Upper lobe of left lung (tissue), 6 donors: ENCODE data around the gene PGM1. TPM values are rescaled to one million over a fixed set of nuclear protein-coding genes. Genes with fewer than 3 reads are reported as not detected.

Experiments used
- ATAC-seq, 2 donors: fragments of 200-7000 bp; cut with Tn5 transposase; one replicate each; pipeline ENCODE4 v1.9.1; 2022; ENCODE audit warnings: mild to moderate bottlenecking in 2 of 2, moderate library complexity in 2 of 2; ENCODE audit not compliant: low FRiP score in 2 of 2
- DNase-seq, 2 donors: peaks; one replicate each; pipeline ENCODE4 v3.0.0-alpha.2; 2019 to 2020
- H3K27ac ChIP-seq, 4 donors: fragments of 200-600 bp; sonication (generic); one replicate each; pipeline ENCODE4 v1.5.1; 2016 to 2019
- H3K27me3 ChIP-seq, 4 donors: fragments of 200-600 bp; sonication (generic); one replicate each; pipeline ENCODE4 v1.5.1; 2017 to 2019
- H3K36me3 ChIP-seq, 4 donors: fragments of 200-600 bp; sonication (generic); one replicate each; pipeline ENCODE4 v1.5.1; 2016 to 2019
- H3K4me1 ChIP-seq, 4 donors: fragments of 200-600 bp; sonication (generic); one replicate each; pipeline ENCODE4 v1.5.1; 2018 to 2019
- H3K4me3 ChIP-seq, 4 donors: fragments of 200-600 bp; sonication (generic); one replicate each; pipeline ENCODE4 v1.5.1; 2017 to 2019; ENCODE audit warnings: mild to moderate bottlenecking in 2 of 4, moderate library complexity in 1 of 4
- H3K9me3 ChIP-seq, 4 donors: fragments of 200-600 bp; sonication (generic); one replicate each; pipeline ENCODE4 v1.5.1; 2018 to 2019
- CTCF ChIP-seq, 6 experiments: fragments of 450-650 bp in 4 of 6; fragments of 200-600 bp in 2 of 6; sonication (generic) in 2 of 6; IDR thresholded peaks; one replicate each; pipeline ENCODE4 v1.5.1; 2016 to 2019; ENCODE audit warnings: antibody characterized with exemption in 6 of 6
- EP300 ChIP-seq, 4 donors: sonication (generic); formaldehyde crosslinking; IDR thresholded peaks; one replicate each; pipeline ENCODE4 v1.5.1; 2017; ENCODE audit warnings: antibody characterized with exemption in 4 of 4, control low read depth in 2 of 4
- POLR2A ChIP-seq, 4 donors: fragments of 450-650 bp; IDR thresholded peaks; one replicate each; pipeline ENCODE4 v1.5.1; 2016 to 2017; ENCODE audit warnings: antibody characterized with exemption in 4 of 4, mild to moderate bottlenecking in 2 of 4
- POLR2AphosphoS5 ChIP-seq, 2 donors: sonication (generic); formaldehyde crosslinking; IDR thresholded peaks; one replicate each; pipeline ENCODE4 v1.5.1; 2017; ENCODE audit warnings: antibody characterized with exemption in 2 of 2
- WGBS, 2 donors: methylation state at CpG; one replicate each; pipeline ENCODE4 v1.1.5; 2017 to 2018; 5-methylcytosine and 5-hydroxymethylcytosine counted together
- total RNA-seq, 6 donors: library from RNA; depleted of rRNA in 4 of 6; stranded (reverse); fragments of >200 nt in 4 of 6; gene quantifications; one replicate each; pipeline versions ENCODE4 v1.1.0 to v1.2.1, GENCODE V29; 2016 to 2021
- donor health status: DM: no; HTN: no; CAD: no; lungs with moderate emphysema.
- donor health status: DM: no; HTN: yes; CAD: no; lungs with severe emphysema.

PGM1 gene
- total RNA-seq, 6 donors from 2014 or later: 25.1 to 101 (median 61.3) TPM

GRCh38 chr1:63665410-63665809, 72.2 kb downstream of the PGM1 start:
- no peak overlapping the region for H3K4me3 ChIP-seq
- no peak overlapping the region for H3K27ac ChIP-seq
- no peaks in the 10 kb centered on the region for H3K36me3 ChIP-seq
- peaks cover 0 to 4% (median 0%) of the 10 kb centered on the region in 4 donors for H3K9me3 ChIP-seq
- WGBS, 2 donors: 87 to 98% methylated on average over 3 of the region's 3 CpGs
- H3K4me1 ChIP-seq: no peaks in the 10 kb centered on the region
- no peaks in the 10 kb centered on the region for H3K27me3 ChIP-seq
- ATAC-seq (no peak), DNase-seq (no peak)
- TF ChIP-seq EP300 (IDR thresholded peaks at IDR 0.05) (no peak), POLR2AphosphoS5 (IDR thresholded peaks at IDR 0.05) (no peak)

GRCh38 chr1:63665824-63666223, 72.6 kb downstream of the PGM1 start:
- H3K27ac ChIP-seq: no peak overlapping the region
- H3K9me3 ChIP-seq: peaks cover 0 to 4% (median 0%) of the 10 kb centered on the region in 4 donors
- no peaks in the 10 kb centered on the region for H3K36me3 ChIP-seq
- no peak overlapping the region for H3K4me3 ChIP-seq
- no peak for TF ChIP-seq POLR2AphosphoS5 (IDR thresholded peaks at IDR 0.05)
- TF ChIP-seq CTCF (IDR thresholded peaks at IDR 0.05): no peak
- TF ChIP-seq EP300 (IDR thresholded peaks at IDR 0.05): no peak
- no peak for TF ChIP-seq POLR2A (IDR thresholded peaks at IDR 0.05)
- 60 to 61% methylated on average over 3 of the region's 3 CpGs for WGBS, 2 donors
- H3K27me3 ChIP-seq: no peaks in the 10 kb centered on the region
- ATAC-seq (no peak), DNase-seq (no peak)
- no peaks in the 10 kb centered on the region for H3K4me1 ChIP-seq

- DNase-seq: no peak
- no peak overlapping the region for H3K4me3 ChIP-seq
- ATAC-seq: no peak
- TF ChIP-seq EP300 (IDR thresholded peaks at IDR 0.05): no peak
- no peak for TF ChIP-seq CTCF (IDR thresholded peaks at IDR 0.05)
- no peak for TF ChIP-seq POLR2A (IDR thresholded peaks at IDR 0.05)
- no peak for TF ChIP-seq POLR2AphosphoS5 (IDR thresholded peaks at IDR 0.05)
- H3K9me3 ChIP-seq: peaks cover 0 to 4% (median 0%) of the 10 kb centered on the region in 4 donors
- H3K27me3 ChIP-seq: no peaks in the 10 kb centered on the region
- WGBS, 2 donors: 50 to 89% methylated on average over 1 to 2 of the region's 2 CpGs
- no peak overlapping the region for H3K27ac ChIP-seq
- H3K36me3 ChIP-seq: no peaks in the 10 kb centered on the region
- H3K4me1 ChIP-seq: no peaks in the 10 kb centered on the region
These were observed 75.1 kb downstream of the PGM1 start for GRCh38 chr1:63668298-63668697.

GRCh38 chr1:63669151-63669961, 76.1 kb downstream of the PGM1 start:
- WGBS, 2 donors: 74 to 85% methylated on average over 7 to 15 of the region's 15 CpGs
- Histone ChIP-seq H3K27ac (no peak overlapping the region), H3K4me1 (no peaks in the 10 kb centered on the region), H3K4me3 (no peak overlapping the region), H3K9me3 (peaks cover 0 to 4% (median 0%) of the 10 kb centered on the region in 4 donors), H3K36me3 (no peaks in the 10 kb centered on the region), H3K27me3 (no peaks in the 10 kb centered on the region)
- no peak for ATAC-seq
- DNase-seq: peak in 1 of 2 donors; percentile 23
- TF ChIP-seq EP300 (IDR thresholded peaks at IDR 0.05) (no peak), CTCF (IDR thresholded peaks at IDR 0.05) (no peak), POLR2AphosphoS5 (IDR thresholded peaks at IDR 0.05) (no peak), POLR2A (IDR thresholded peaks at IDR 0.05) (no peak)

GRCh38 chr1:63670164-63670563, 77.0 kb downstream of the PGM1 start:
- H3K4me1 ChIP-seq: peaks cover 0 to 4% (median 0%) of the 10 kb centered on the region in 4 donors
- TF ChIP-seq CTCF (IDR thresholded peaks at IDR 0.05) (no peak), POLR2A (IDR thresholded peaks at IDR 0.05) (no peak), EP300 (IDR thresholded peaks at IDR 0.05) (no peak), POLR2AphosphoS5 (IDR thresholded peaks at IDR 0.05) (no peak)
- H3K27ac ChIP-seq: no peak overlapping the region
- no peak overlapping the region for H3K4me3 ChIP-seq
- no peaks in the 10 kb centered on the region for H3K36me3 ChIP-seq
- WGBS, 2 donors: 90 to 91% methylated on average over 5 of the region's 5 CpGs
- DNase-seq: no peak
- H3K27me3 ChIP-seq: no peaks in the 10 kb centered on the region
- no peak for ATAC-seq
- H3K9me3 ChIP-seq: no peaks in the 10 kb centered on the region
